Astrocyte (in vitro differentiated cells and primary cell): Measurements from ENCODE around the gene ING3. TPM values are rescaled to one million over a fixed set of nuclear protein-coding genes. Genes with fewer than 3 reads are reported as not detected.

Experiments used
- DNase-seq: peaks from one replicate; pipeline ENCODE4 v3.0.0-alpha.2; 2010; ENCODE audit warnings: low read depth
- FAIRE-seq: peaks from 2 replicates; lab custom pipeline; 2011; peaks lifted over from hg19 to GRCh38; lab: Jason Lieb, UNC
- H2AFZ ChIP-seq: 2 replicates; pipeline ENCODE4 v1.6.0; 2012; ENCODE audit warnings: low read depth, low read length, inconsistent platforms
- H3K27ac ChIP-seq: 2 replicates; pipeline ENCODE4 v1.5.1; 2011; ENCODE audit warnings: low read depth, low read length, inconsistent platforms
- H3K27me3 ChIP-seq: 2 replicates; pipeline ENCODE4 v1.6.0; 2011; ENCODE audit warnings: low read length, inconsistent platforms; ENCODE audit not compliant: insufficient read depth
- H3K36me3 ChIP-seq: 2 replicates; pipeline ENCODE4 v1.5.1; 2011; ENCODE audit warnings: low read length, inconsistent platforms; ENCODE audit not compliant: insufficient read depth
- H3K4me1 ChIP-seq: 2 replicates; pipeline ENCODE4 v1.5.1; 2011; ENCODE audit warnings: low read length, inconsistent platforms; ENCODE audit not compliant: insufficient read depth
- H3K4me2 ChIP-seq: 2 replicates; pipeline ENCODE4 v1.6.0; 2012; ENCODE audit warnings: low read length, inconsistent platforms
- H3K4me3 ChIP-seq: 2 replicates; pipeline ENCODE4 v1.5.1; 2011; ENCODE audit warnings: low read depth, mild to moderate bottlenecking, low read length, inconsistent platforms; ENCODE audit not compliant: insufficient read depth
- H3K79me2 ChIP-seq: 2 replicates; pipeline ENCODE4 v1.6.0; 2012; ENCODE audit warnings: mild to moderate bottlenecking, low read length, inconsistent platforms; ENCODE audit not compliant: insufficient read depth
- H3K9ac ChIP-seq: 2 replicates; pipeline ENCODE4 v1.6.0; 2012; ENCODE audit warnings: mild to moderate bottlenecking, low read length, inconsistent platforms
- H3K9me3 ChIP-seq: 2 replicates; pipeline ENCODE4 v1.5.1; 2012; ENCODE audit warnings: low read depth, mild to moderate bottlenecking, low read length, inconsistent platforms; ENCODE audit not compliant: insufficient read depth
- H4K20me1 ChIP-seq: 2 replicates; pipeline ENCODE4 v1.6.0; 2012; ENCODE audit warnings: low read length, inconsistent platforms; ENCODE audit not compliant: insufficient read depth
- H3K27ac Mint-ChIP-seq: one replicate; pipeline ENCODE4 v1.8.0; 2021; ENCODE audit warnings: mild to moderate bottlenecking, mixed read lengths; ENCODE audit not compliant: unreplicated experiment
- H3K27me3 Mint-ChIP-seq: one replicate; pipeline ENCODE4 v1.8.0; 2021; ENCODE audit warnings: low read depth, mixed read lengths; ENCODE audit not compliant: unreplicated experiment
- H3K36me3 Mint-ChIP-seq: one replicate; pipeline ENCODE4 v1.8.0; 2021; ENCODE audit warnings: low read depth, mixed read lengths; ENCODE audit not compliant: unreplicated experiment
- H3K4me1 Mint-ChIP-seq: one replicate; pipeline ENCODE4 v1.8.0; 2021; ENCODE audit warnings: low read depth, mixed read lengths; ENCODE audit not compliant: unreplicated experiment
- H3K4me3 Mint-ChIP-seq: one replicate; pipeline ENCODE4 v1.8.0; 2021; ENCODE audit warnings: mild to moderate bottlenecking, moderate library complexity, mixed read lengths; ENCODE audit not compliant: unreplicated experiment
- H3K9me3 Mint-ChIP-seq: one replicate; pipeline ENCODE4 v1.8.0; 2021; ENCODE audit warnings: mild to moderate bottlenecking, mixed read lengths; ENCODE audit not compliant: unreplicated experiment
- EZH2 ChIP-seq: IDR thresholded peaks from 2 replicates; pipeline ENCODE4 v1.6.1; 2012; ENCODE audit warnings: mild to moderate bottlenecking, low read length, inconsistent platforms; ENCODE audit not compliant: insufficient read depth
- total RNA-seq: library from RNA; stranded (reverse); gene quantifications from 2 replicates; pipeline ENCODE4 v1.2.1, GENCODE V29; 2021
- TF ChIP-seq, protein P1 (sequence below): IDR thresholded peaks from 2 replicates; pipeline ENCODE4 v1.5.1; 2011; ENCODE audit warnings: low read depth, mild to moderate bottlenecking, inconsistent platforms, low read length, moderate library complexity; ENCODE audit not compliant: insufficient read depth

ING3 gene
- total RNA-seq, 1 donor from 2014 or later, result 8.6 TPM

DNA sequence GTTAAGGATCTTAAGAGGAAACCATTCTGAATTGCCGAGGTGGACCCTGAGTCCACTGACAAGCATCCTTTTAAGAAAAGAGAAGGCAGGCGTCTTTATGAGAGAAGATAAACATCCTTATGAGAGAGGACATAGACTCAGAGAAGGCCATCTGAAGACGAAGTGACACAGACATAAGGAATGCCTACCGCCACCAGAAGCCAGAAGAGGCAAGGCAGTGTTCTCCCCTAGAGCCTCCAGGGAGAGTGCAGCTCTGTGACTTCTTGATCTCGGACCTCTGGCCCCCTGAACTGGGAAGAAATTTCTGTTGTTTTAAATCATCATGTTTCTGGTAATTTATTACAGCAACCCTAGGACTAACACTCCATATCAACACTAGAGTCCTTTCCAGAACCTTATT lies 25.2 kb upstream of the ING3 start:
- Mint-ChIP-seq H3K4me3 (no peak overlapping the region), H3K4me1 (no peaks in the 10 kb centered on the region), H3K27ac (no peak overlapping the region), H3K36me3 (no peaks in the 10 kb centered on the region), H3K27me3 (no peaks in the 10 kb centered on the region), H3K9me3 (no peaks in the 10 kb centered on the region)
- FAIRE-seq (no peak), DNase-seq (no peak)
- Histone ChIP-seq H3K36me3 (no peaks in the 10 kb centered on the region), H3K4me3 (no peak overlapping the region), H3K9ac (no peak overlapping the region), H3K27ac (no peak overlapping the region), H2AFZ (no peak overlapping the region), H3K4me1 (no peaks in the 10 kb centered on the region), H3K4me2 (no peak overlapping the region), H4K20me1 (no peaks in the 10 kb centered on the region), H3K27me3 (no peaks in the 10 kb centered on the region), H3K9me3 (no peaks in the 10 kb centered on the region), H3K79me2 (no peaks in the 10 kb centered on the region)
- no peak for TF ChIP-seq EZH2
- TF ChIP-seq, protein P1, sequence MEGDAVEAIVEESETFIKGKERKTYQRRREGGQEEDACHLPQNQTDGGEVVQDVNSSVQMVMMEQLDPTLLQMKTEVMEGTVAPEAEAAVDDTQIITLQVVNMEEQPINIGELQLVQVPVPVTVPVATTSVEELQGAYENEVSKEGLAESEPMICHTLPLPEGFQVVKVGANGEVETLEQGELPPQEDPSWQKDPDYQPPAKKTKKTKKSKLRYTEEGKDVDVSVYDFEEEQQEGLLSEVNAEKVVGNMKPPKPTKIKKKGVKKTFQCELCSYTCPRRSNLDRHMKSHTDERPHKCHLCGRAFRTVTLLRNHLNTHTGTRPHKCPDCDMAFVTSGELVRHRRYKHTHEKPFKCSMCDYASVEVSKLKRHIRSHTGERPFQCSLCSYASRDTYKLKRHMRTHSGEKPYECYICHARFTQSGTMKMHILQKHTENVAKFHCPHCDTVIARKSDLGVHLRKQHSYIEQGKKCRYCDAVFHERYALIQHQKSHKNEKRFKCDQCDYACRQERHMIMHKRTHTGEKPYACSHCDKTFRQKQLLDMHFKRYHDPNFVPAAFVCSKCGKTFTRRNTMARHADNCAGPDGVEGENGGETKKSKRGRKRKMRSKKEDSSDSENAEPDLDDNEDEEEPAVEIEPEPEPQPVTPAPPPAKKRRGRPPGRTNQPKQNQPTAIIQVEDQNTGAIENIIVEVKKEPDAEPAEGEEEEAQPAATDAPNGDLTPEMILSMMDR, result no peak

DNA sequence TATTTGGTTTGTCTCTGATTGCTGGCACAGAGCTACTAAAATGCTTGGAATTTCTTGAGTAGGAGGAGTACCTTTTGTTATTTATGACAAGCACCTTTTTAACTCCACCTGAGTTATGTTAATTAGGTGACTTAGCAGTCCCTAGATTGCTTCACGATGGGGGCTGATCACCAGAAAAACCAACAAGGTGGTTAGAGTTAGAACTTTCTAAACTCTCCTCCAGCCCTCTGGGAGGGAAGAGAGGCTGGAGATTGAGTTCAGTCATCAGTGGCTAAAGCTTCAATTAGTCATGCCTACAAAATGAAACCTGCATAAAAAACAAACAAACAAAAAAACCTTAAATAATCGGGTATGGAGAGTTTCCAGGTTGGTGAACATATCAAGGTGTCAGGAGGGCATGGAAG lies 23.6 kb upstream of the ING3 start:
- Mint-ChIP-seq H3K27me3 (no peaks in the 10 kb centered on the region), H3K27ac (no peak overlapping the region), H3K9me3 (no peaks in the 10 kb centered on the region), H3K4me3 (no peak overlapping the region), H3K36me3 (no peaks in the 10 kb centered on the region), H3K4me1 (no peaks in the 10 kb centered on the region)
- Histone ChIP-seq H3K27me3 (no peaks in the 10 kb centered on the region), H3K36me3 (no peaks in the 10 kb centered on the region), H3K4me1 (no peaks in the 10 kb centered on the region), H2AFZ (no peak overlapping the region), H3K79me2 (no peaks in the 10 kb centered on the region), H3K9ac (no peak overlapping the region), H4K20me1 (no peaks in the 10 kb centered on the region), H3K4me2 (no peak overlapping the region), H3K9me3 (no peaks in the 10 kb centered on the region), H3K27ac (no peak overlapping the region), H3K4me3 (no peak overlapping the region)
- no peak for TF ChIP-seq EZH2
- TF ChIP-seq, protein P1, result no peak
- DNase-seq (no peak), FAIRE-seq (no peak)

DNA sequence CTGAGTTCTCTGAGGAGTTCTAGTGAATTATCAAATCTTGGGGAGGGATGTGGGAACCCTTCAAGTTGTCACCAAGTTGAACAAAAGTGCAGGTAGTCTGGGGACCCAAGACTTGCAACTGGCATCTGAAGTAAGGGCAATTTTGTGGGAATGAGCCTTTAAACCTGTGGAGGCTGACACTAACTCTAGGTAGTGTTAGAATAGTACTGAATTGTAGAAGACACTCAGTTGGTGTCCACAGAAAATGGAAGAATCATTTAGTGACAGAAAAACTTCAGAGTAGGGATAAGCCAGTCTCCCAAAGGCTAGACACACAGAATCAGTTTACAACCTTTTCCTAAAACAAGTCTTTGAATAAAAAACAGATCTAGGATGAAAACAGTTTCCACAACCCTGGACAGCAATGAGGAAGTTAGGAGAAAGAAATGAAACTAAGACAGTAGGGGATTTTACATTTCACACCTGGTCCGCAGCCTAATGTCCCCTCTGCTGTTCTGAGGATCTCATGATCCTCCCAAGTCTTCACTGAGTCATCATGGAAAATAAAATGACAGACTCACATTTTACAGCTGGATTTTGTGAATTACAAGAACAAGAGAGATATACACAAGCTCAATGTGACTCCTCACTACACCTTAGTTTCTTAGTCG lies 23.0 kb upstream of the ING3 start:
- Histone ChIP-seq H3K9me3 (no peaks in the 10 kb centered on the region), H3K4me3 (no peak overlapping the region), H3K79me2 (no peaks in the 10 kb centered on the region), H3K4me1 (no peaks in the 10 kb centered on the region), H3K27me3 (no peaks in the 10 kb centered on the region), H4K20me1 (no peaks in the 10 kb centered on the region), H2AFZ (no peak overlapping the region), H3K4me2 (no peak overlapping the region), H3K36me3 (no peaks in the 10 kb centered on the region), H3K9ac (no peak overlapping the region), H3K27ac (no peak overlapping the region)
- Mint-ChIP-seq H3K27ac (no peak overlapping the region), H3K36me3 (no peaks in the 10 kb centered on the region), H3K27me3 (no peaks in the 10 kb centered on the region), H3K4me3 (no peak overlapping the region), H3K9me3 (no peaks in the 10 kb centered on the region), H3K4me1 (no peaks in the 10 kb centered on the region)
- DNase-seq (no peak), FAIRE-seq (no peak)
- no peak for TF ChIP-seq EZH2
- TF ChIP-seq, protein P1, result no peak
